ENCODE results near the gene ZNF664. TPM values are rescaled to one million over a fixed set of nuclear protein-coding genes. Genes with fewer than 3 reads are reported as not detected.

The ZNF664 gene
- total RNA-seq, 1 experiment from 2014 or later = 124 TPM

DNA sequence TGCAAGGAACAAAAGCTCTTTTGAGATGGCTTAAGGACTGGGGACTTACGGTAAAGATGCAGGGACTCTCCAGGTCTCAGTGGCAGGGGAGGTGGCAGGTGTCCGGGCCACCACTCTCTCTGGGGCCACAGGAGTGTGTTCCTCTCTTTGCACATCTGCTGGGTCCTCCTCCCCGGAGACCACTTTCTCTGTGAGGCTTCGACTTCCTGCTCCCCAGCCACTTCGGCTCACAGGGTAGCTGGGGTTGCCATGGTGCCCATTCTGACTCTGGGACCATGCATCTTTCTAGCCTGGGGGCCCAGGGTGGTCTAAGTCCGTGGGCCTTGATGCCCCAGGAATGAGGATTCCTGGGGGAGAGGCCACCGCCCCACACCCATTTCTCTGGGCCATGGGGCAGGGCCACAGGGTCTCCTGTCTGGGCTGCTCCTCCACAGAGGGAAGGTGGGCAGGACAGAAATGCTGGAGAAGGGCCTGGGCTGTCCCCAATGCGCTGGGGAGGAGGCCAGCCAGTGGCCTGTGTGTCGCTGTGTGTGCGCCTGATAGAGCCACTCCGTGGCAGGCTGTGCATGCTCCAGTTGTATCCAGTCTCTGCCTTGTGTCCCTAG lies 38.9 kb upstream of the ZNF664 start:
- H3K79me2 ChIP-seq (ENCODE audit: insufficient read depth, low read length) = no peaks in the 10 kb centered on the region
- H3K36me3 ChIP-seq (ENCODE audit: control insufficient read depth in 1 of 2, insufficient read depth in 2 of 2, low read length in 2 of 2) = no peaks in the 10 kb centered on the region
- H3K4me2 ChIP-seq (ENCODE audit: low read length) = no peak overlapping the region
- no peak for DNase-seq (ENCODE audit: low read depth, low spot score)
- no peak overlapping the region for H2AFZ ChIP-seq (ENCODE audit: low read depth, low read length, poor library complexity, severe bottlenecking)
- H3K9me3 ChIP-seq (ENCODE audit: control insufficient read depth in 1 of 2, insufficient read depth in 1 of 2, low read depth in 1 of 2, low read length in 2 of 2) = no peaks in the 10 kb centered on the region
- BruUV-seq (replicated peaks) = no TSS peak
- ChIA-PET POLR2A (no interaction called here), RAD21 (ENCODE audit: low non-redundant PET in 1 of 2, low total read pairs in 2 of 2, uncharacterized antibody in 2 of 2, unreplicated experiment in 2 of 2) (no interaction called here), CTCF (no interaction called here)
- no peak overlapping the region for H3K4me3 ChIP-seq (replicated peaks in 1 of 2; ENCODE audit: low read depth in 1 of 2, low read length in 2 of 2)
- no peaks in the 10 kb centered on the region for H3K4me1 ChIP-seq (ENCODE audit: control insufficient read depth in 1 of 2, insufficient read depth in 2 of 2, low read length in 2 of 2)
- H3K27ac ChIP-seq (ENCODE audit: low read depth, low read length) = no peak overlapping the region
- no peaks in the 10 kb centered on the region for H4K20me1 ChIP-seq (ENCODE audit: insufficient read depth)
- H3K9ac ChIP-seq (ENCODE audit: low read length) = no peak overlapping the region
- ATAC-seq = no peak
- no peaks in the 10 kb centered on the region for H3K9me2 ChIP-seq (ENCODE audit: insufficient read depth)
- H3K27me3 ChIP-seq (ENCODE audit: insufficient read depth, low read length) = no peaks in the 10 kb centered on the region
- TF ChIP-seq CEBPB (IDR thresholded peaks at IDR 0.05; ENCODE audit: low read depth) (no peak), TCF7L2 (IDR thresholded peaks at IDR 0.05; ENCODE audit: borderline replicate concordance, extremely low read depth, insufficient read depth, insufficient read length) (no peak), POLR2A (IDR thresholded peaks at IDR 0.05; ENCODE audit: borderline replicate concordance, extremely low read depth, insufficient read depth, insufficient read length) (no peak), POLR2AphosphoS5 (IDR thresholded peaks at IDR 0.05; ENCODE audit: low read depth, low read length) (no peak), EZH2 (IDR thresholded peaks at IDR 0.05) (no peak), EZH2phosphoT487 (IDR thresholded peaks at IDR 0.05; ENCODE audit: borderline replicate concordance) (no peak), ZFX (IDR thresholded peaks at IDR 0.05) (no peak), CBX3 (IDR thresholded peaks at IDR 0.05; ENCODE audit: low read depth) (no peak), ELF1 (IDR thresholded peaks at IDR 0.05; ENCODE audit: borderline replicate concordance, low read depth) (no peak), EGR1 (IDR thresholded peaks at IDR 0.05; ENCODE audit: low read depth) (no peak), SP1 (IDR thresholded peaks at IDR 0.05; ENCODE audit: low read depth) (no peak), FOSL1 (IDR thresholded peaks at IDR 0.05; ENCODE audit: low read depth) (no peak), SRF (IDR thresholded peaks at IDR 0.05; ENCODE audit: low read depth) (no peak)
- TF ChIP-seq, protein P1, sequence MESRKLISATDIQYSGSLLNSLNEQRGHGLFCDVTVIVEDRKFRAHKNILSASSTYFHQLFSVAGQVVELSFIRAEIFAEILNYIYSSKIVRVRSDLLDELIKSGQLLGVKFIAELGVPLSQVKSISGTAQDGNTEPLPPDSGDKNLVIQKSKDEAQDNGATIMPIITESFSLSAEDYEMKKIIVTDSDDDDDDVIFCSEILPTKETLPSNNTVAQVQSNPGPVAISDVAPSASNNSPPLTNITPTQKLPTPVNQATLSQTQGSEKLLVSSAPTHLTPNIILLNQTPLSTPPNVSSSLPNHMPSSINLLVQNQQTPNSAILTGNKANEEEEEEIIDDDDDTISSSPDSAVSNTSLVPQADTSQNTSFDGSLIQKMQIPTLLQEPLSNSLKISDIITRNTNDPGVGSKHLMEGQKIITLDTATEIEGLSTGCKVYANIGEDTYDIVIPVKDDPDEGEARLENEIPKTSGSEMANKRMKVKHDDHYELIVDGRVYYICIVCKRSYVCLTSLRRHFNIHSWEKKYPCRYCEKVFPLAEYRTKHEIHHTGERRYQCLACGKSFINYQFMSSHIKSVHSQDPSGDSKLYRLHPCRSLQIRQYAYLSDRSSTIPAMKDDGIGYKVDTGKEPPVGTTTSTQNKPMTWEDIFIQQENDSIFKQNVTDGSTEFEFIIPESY (IDR thresholded peaks at IDR 0.05; ENCODE audit: extremely low read depth, insufficient replicate concordance, low read length) = no peak
- TF ChIP-seq, protein P2, sequence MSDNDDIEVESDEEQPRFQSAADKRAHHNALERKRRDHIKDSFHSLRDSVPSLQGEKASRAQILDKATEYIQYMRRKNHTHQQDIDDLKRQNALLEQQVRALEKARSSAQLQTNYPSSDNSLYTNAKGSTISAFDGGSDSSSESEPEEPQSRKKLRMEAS (IDR thresholded peaks at IDR 0.05) = no peak
- TF ChIP-seq, protein P3, sequence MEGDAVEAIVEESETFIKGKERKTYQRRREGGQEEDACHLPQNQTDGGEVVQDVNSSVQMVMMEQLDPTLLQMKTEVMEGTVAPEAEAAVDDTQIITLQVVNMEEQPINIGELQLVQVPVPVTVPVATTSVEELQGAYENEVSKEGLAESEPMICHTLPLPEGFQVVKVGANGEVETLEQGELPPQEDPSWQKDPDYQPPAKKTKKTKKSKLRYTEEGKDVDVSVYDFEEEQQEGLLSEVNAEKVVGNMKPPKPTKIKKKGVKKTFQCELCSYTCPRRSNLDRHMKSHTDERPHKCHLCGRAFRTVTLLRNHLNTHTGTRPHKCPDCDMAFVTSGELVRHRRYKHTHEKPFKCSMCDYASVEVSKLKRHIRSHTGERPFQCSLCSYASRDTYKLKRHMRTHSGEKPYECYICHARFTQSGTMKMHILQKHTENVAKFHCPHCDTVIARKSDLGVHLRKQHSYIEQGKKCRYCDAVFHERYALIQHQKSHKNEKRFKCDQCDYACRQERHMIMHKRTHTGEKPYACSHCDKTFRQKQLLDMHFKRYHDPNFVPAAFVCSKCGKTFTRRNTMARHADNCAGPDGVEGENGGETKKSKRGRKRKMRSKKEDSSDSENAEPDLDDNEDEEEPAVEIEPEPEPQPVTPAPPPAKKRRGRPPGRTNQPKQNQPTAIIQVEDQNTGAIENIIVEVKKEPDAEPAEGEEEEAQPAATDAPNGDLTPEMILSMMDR (IDR thresholded peaks at IDR 0.05 in 2 of 3, conservative IDR thresholded peaks at IDR 0.05 in 1 of 3; ENCODE audit: borderline replicate concordance in 1 of 3, insufficient read depth in 1 of 3, low read depth in 2 of 3, low read length in 2 of 3) = no peak
- TF ChIP-seq, protein P4, sequence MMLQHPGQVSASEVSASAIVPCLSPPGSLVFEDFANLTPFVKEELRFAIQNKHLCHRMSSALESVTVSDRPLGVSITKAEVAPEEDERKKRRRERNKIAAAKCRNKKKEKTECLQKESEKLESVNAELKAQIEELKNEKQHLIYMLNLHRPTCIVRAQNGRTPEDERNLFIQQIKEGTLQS (IDR thresholded peaks at IDR 0.05) = no peak
- intact Hi-C loops (cut with micrococcal nuclease) = no loop called here

All from HCT116 (cell line).